GM06990 (cell line): Measurements from ENCODE around the gene STAT5A.

ENCODE experiments used
- DNase-seq: peaks from one replicate; pipeline ENCODE4 v3.0.0-alpha.2; 2011; ENCODE audit not compliant: insufficient read length; ENCODE audit errors: extremely low read depth
- H3K27me3 ChIP-seq: replicated peaks from 2 replicates; pipeline ENCODE4 v1.6.0; 2011; ENCODE audit warnings: low read length; ENCODE audit not compliant: control insufficient read depth, insufficient read depth
- H3K36me3 ChIP-seq: 2 replicates; pipeline ENCODE4 v1.5.1; 2011; ENCODE audit warnings: low read length; ENCODE audit not compliant: control insufficient read depth, insufficient read depth
- H3K4me3 ChIP-seq: replicated peaks from 2 replicates; pipeline ENCODE4 v1.5.1; 2011; ENCODE audit warnings: low read depth, mild to moderate bottlenecking, control low read depth, low read length
- TF ChIP-seq, protein P1 (sequence below): IDR thresholded peaks from 2 replicates; pipeline ENCODE4 v1.5.1; 2011; ENCODE audit warnings: low read length, control low read depth, mild to moderate bottlenecking, inconsistent platforms; ENCODE audit not compliant: insufficient read depth, poor library complexity, severe bottlenecking

The STAT5A gene

DNA sequence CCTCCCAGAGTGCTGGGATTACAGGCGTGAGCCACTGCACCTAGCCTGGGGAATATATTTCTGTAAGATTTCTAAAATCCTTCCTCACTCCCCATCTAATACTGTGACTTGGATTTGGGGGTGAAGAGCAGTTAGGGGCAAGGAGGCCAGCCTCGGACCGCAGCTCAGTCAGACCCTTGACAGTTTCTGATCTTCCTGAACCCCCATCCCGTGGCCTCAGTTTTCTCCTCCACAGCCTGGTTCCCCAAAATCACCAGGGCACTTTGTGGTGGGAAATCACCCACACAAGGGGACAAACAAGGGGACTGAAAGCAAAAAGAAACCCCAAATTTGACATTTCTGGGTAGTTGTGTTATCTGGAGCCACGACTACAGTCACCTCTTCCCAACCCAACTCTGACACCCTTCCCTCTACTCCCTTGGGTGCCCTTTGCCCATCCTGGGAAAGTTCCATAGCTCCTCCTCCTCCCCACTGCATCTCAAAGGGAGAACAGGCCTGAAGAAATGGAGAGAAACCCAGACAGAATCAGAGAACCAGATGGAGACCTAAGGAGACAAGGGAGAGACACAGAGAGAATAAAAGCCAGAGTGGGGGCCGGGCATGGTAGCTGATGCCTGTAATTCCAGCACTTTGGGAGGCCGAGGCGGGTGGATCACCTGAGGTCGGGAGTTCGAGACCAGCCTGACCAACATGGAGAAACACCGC lies 2.8 kb upstream of the STAT5A start:
- DNase-seq, result no peak
- TF ChIP-seq, protein P1, sequence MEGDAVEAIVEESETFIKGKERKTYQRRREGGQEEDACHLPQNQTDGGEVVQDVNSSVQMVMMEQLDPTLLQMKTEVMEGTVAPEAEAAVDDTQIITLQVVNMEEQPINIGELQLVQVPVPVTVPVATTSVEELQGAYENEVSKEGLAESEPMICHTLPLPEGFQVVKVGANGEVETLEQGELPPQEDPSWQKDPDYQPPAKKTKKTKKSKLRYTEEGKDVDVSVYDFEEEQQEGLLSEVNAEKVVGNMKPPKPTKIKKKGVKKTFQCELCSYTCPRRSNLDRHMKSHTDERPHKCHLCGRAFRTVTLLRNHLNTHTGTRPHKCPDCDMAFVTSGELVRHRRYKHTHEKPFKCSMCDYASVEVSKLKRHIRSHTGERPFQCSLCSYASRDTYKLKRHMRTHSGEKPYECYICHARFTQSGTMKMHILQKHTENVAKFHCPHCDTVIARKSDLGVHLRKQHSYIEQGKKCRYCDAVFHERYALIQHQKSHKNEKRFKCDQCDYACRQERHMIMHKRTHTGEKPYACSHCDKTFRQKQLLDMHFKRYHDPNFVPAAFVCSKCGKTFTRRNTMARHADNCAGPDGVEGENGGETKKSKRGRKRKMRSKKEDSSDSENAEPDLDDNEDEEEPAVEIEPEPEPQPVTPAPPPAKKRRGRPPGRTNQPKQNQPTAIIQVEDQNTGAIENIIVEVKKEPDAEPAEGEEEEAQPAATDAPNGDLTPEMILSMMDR, result no peak
- no peak overlapping the region for H3K4me3 ChIP-seq
- H3K27me3 ChIP-seq, result no peaks in the 10 kb centered on the region
- H3K36me3 ChIP-seq, result no peaks in the 10 kb centered on the region

DNA sequence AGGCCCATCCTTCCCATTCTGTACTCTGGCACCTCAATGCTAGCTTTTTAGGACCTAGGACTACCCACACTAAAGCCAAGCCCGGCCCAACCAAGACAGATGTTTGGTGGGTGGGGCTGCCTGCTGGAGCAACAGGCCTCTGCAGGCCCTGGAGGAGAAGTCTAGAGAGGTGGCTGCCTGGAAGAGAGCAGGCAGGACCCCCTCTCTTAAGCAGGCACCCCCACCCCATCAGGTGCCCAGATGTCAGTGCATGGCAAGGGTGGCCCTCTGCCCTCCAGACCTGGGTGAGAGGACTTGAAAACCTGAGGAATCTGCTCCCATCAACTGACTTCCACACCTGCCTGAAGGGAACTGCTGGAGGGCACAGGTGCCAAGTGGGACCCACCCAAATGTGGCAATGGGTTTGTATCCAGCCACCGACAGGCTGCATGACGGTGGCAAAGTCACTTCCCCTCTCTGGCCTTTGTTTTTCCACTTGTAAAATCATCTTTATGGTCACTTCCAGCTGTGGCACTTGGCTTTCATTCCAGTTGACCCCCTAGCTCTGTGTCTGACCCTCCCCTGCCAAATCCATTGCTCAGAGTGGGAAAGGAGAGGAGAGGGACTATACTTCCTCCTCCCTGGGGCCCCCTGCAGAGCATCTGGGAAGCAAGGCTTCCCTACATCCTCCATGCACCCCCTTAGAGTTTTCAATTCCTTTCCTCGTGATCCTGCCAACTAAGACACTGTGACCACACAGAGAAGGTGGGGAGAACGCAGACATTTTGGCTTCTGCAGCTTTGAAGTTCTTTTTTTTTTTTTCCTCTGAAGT lies 1.7 kb upstream of the STAT5A start:
- H3K4me3 ChIP-seq, result peak overlapping the region; percentile 73
- no peak for DNase-seq
- H3K27me3 ChIP-seq, result no peaks in the 10 kb centered on the region
- H3K36me3 ChIP-seq, result 0 out of 2 replicates have a peak, but pooled peaks cover 1% of the 10 kb centered on the region
- TF ChIP-seq, protein P1, result no peak

DNA sequence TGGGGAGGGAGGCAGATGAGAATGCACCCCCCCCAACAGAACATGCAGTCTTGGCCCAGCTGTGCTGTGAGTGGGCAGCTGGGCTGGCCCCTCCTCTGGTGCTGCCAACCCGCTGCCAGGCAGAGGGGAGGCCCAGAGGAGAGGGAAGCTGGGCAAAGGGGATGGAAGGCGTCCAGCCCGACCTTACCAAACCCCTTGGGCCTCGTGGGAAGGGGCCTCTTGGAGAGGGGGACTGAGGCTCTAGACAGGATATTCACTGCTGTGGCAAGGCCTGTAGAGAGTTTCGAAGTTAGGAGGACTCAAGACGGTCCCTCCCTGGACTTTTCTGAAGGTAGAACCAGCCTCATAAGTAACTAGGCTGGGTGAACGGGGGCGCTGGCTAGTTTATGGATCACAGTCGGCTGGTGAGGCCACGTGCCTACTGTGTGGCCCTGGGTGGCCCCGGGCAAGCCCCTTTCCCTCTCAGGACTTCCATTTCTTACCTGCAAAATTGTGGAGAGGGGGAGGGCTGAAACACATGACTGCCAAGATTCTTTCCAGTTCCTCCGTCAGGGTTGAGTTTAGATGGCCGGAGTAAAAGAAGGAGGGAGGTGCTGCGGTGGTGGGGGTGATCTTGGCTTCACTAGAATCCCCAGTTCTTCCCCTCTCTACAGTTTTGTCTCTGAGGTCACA lies 857 bp upstream of the STAT5A start:
- peak; percentile 62 for DNase-seq
- no peaks in the 10 kb centered on the region for H3K27me3 ChIP-seq
- TF ChIP-seq, protein P1, result no peak
- H3K36me3 ChIP-seq, result peaks cover 1% of the 10 kb centered on the region; the same call in 1 of the 2 replicates
- H3K4me3 ChIP-seq, result peak overlapping the region; percentile 73

DNA sequence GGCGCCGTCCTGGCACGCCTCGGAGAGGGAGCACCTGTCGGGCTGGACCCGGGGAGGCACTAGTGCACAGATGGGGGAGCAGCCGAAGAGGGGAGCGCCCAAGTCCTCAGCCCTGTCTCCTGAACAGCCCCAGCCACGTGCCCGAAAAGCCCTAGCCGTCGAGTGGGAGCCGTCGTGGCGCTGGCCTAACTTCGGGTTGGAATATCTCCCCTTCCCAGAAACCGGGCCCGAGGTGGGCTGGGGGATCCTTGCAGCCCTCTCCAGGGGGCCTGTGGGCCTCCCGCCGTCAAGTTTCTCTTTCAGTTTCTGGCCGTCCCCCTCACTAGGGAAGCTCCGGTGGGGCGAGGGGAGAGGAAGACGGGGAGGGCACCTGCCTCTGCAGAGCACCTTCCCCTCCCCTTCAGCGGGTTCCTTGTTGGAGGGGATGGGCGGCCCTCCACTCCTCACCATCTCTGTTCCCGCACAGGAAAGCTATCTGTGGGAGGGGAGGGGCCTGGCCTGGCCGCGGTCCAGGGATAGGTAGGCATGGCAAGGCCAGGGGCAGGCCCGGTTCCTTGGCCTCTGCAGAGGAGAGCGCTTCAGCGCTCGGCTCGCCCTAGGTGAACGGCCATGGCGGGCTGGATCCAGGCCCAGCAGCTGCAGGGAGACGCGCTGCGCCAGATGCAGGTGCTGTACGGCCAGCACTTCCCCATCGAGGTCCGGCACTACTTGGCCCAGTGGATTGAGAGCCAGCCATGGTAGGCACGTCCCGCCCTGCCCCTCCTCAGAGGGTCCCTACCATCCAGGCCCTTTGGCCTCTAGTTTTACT lies 709 bp downstream of the STAT5A start:
- TF ChIP-seq, protein P1, result no peak
- peak overlapping the region; percentile 73 for H3K4me3 ChIP-seq
- H3K36me3 ChIP-seq, result peaks cover 1% of the 10 kb centered on the region; the same call in 1 of the 2 replicates
- peak; percentile 55 for DNase-seq
- H3K27me3 ChIP-seq, result no peaks in the 10 kb centered on the region

DNA sequence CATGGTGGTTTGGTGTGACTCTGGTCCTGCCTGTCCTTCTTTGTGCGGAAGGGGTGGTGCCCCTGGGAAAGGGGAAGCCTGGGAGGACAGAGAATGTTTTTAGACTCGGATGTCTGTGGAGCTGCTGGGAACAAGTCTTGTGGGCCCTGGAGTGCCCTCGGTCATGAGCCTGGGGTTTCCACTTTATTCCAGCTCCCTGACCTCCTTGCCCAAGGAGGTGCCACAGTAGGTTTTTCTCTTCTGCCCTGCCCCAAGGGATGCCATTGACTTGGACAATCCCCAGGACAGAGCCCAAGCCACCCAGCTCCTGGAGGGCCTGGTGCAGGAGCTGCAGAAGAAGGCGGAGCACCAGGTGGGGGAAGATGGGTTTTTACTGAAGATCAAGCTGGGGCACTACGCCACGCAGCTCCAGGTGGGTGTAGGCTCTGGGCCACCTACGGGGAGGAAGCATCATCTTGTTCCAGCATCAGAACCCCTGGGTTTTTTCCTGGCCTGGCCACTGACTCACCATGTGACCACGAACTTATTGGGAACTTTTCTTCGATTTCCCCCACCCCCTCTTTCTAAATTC lies 1.4 kb downstream of the STAT5A start:
- no peak for DNase-seq
- Histone ChIP-seq H3K27me3 (no peaks in the 10 kb centered on the region), H3K36me3 (peaks cover 1% of the 10 kb centered on the region; the same call in 1 of the 2 replicates), H3K4me3 (peak overlapping the region; percentile 73)
- TF ChIP-seq, protein P1, result no peak
